ENCODE data around the gene ABHD14A. TPM values are rescaled to one million over a fixed set of nuclear protein-coding genes. Genes with fewer than 3 reads are reported as not detected.

Gene ABHD14A
- total and polyA plus RNA-seq, 5 donors from 2014 or later: 12.7 to 137 (median 93.2) TPM

GRCh38 chr3:51943451-51944391, 31.1 kb upstream of the ABHD14A start:
- H3K9me3 Mint-ChIP-seq: no peaks in the 10 kb centered on the region
- H3K4me1 Mint-ChIP-seq: peaks cover 0 to 43% (median 26%) of the 10 kb centered on the region in 4 donors
- Histone ChIP-seq H3K36me3 (ENCODE audit: control insufficient read depth, insufficient read depth, low read length) (no peaks in the 10 kb centered on the region), H3K4me3 (ENCODE audit: low read depth, low read length) (no peak overlapping the region), H3K27me3 (ENCODE audit: control insufficient read depth, insufficient read depth, low read length) (no peaks in the 10 kb centered on the region), H3K9me3 (ENCODE audit: control insufficient read depth in 2 of 2, low read length in 2 of 2) (no peaks in the 10 kb centered on the region), H3K4me1 (ENCODE audit: control insufficient read depth, insufficient read depth, low read length, poor library complexity, severe bottlenecking) (peaks cover 30% of the 10 kb centered on the region), H3K27ac (ENCODE audit: insufficient read depth, low read length, poor library complexity, severe bottlenecking) (peak overlapping the region; percentile 74)
- DNase-seq (no peak), ATAC-seq (ENCODE audit: low read depth in 2 of 2) (no peak)
- peaks cover 7% of the 10 kb centered on the region for H3K36me3 Mint-ChIP-seq
- peaks cover 4% of the 10 kb centered on the region for H3K27me3 Mint-ChIP-seq
- peak overlapping the region in 2 of 4 donors; percentile 61 to 95 for H3K4me3 Mint-ChIP-seq
- peak overlapping the region in 1 of 3 donors; percentile 94 for H3K27ac Mint-ChIP-seq

- no peak for ATAC-seq (ENCODE audit: low read depth in 2 of 2)
- H3K27ac Mint-ChIP-seq: peak overlapping the region in 1 of 3 donors; percentile 81
Observed at GRCh38 chr3:51944451-51945021, 30.3 kb upstream of the ABHD14A start.

GRCh38 chr3:51945031-51945840, 29.6 kb upstream of the ABHD14A start:
- no peak for ATAC-seq (ENCODE audit: low read depth in 2 of 2)
- peaks cover 27% of the 10 kb centered on the region for H3K4me1 ChIP-seq (ENCODE audit: control insufficient read depth, insufficient read depth, low read length, poor library complexity, severe bottlenecking)
- DNase-seq: no peak
- no peaks in the 10 kb centered on the region for H3K36me3 ChIP-seq (ENCODE audit: control insufficient read depth, insufficient read depth, low read length)
- Mint-ChIP-seq H3K27ac (no peak overlapping the region), H3K4me3 (peak overlapping the region in 1 of 4 donors; percentile 66), H3K36me3 (peaks cover 7% of the 10 kb centered on the region), H3K9me3 (no peaks in the 10 kb centered on the region), H3K4me1 (peaks cover 0 to 30% (median 18%) of the 10 kb centered on the region in 4 donors), H3K27me3 (peaks cover 4% of the 10 kb centered on the region)
- no peak overlapping the region for H3K4me3 ChIP-seq (ENCODE audit: low read depth, low read length)
- H3K27ac ChIP-seq (ENCODE audit: insufficient read depth, low read length, poor library complexity, severe bottlenecking): no peak overlapping the region
- H3K27me3 ChIP-seq (ENCODE audit: control insufficient read depth, insufficient read depth, low read length): no peaks in the 10 kb centered on the region
- H3K9me3 ChIP-seq (ENCODE audit: control insufficient read depth in 2 of 2, low read length in 2 of 2): no peaks in the 10 kb centered on the region

More at GRCh38 chr3:51944451-51945021, 30.3 kb upstream of the ABHD14A start:
- Histone ChIP-seq H3K27me3 (ENCODE audit: control insufficient read depth, insufficient read depth, low read length) (no peaks in the 10 kb centered on the region), H3K36me3 (ENCODE audit: control insufficient read depth, insufficient read depth, low read length) (no peaks in the 10 kb centered on the region), H3K9me3 (ENCODE audit: control insufficient read depth in 2 of 2, low read length in 2 of 2) (no peaks in the 10 kb centered on the region), H3K4me3 (ENCODE audit: low read depth, low read length) (no peak overlapping the region), H3K4me1 (ENCODE audit: control insufficient read depth, insufficient read depth, low read length, poor library complexity, severe bottlenecking) (peaks cover 30% of the 10 kb centered on the region), H3K27ac (ENCODE audit: insufficient read depth, low read length, poor library complexity, severe bottlenecking) (no peak overlapping the region)
- Mint-ChIP-seq H3K4me3 (peak overlapping the region in 1 of 4 donors; percentile 48), H3K4me1 (peaks cover 0 to 37% (median 21%) of the 10 kb centered on the region in 4 donors), H3K9me3 (no peaks in the 10 kb centered on the region), H3K36me3 (peaks cover 7% of the 10 kb centered on the region), H3K27me3 (peaks cover 4% of the 10 kb centered on the region)
- DNase-seq: no peak

GRCh38 chr3:51945926-51946705, 28.7 kb upstream of the ABHD14A start:
- peaks cover 18% of the 10 kb centered on the region for H3K4me1 ChIP-seq (ENCODE audit: control insufficient read depth, insufficient read depth, low read length, poor library complexity, severe bottlenecking)
- H3K27me3 ChIP-seq (ENCODE audit: control insufficient read depth, insufficient read depth, low read length): no peaks in the 10 kb centered on the region
- H3K4me1 Mint-ChIP-seq: peaks cover 0 to 23% (median 10%) of the 10 kb centered on the region in 4 donors

GRCh38 chr3:51946796-51947195, 28.1 kb upstream of the ABHD14A start:
- no peaks in the 10 kb centered on the region for H3K27me3 ChIP-seq (ENCODE audit: control insufficient read depth, insufficient read depth, low read length)
- H3K9me3 ChIP-seq (ENCODE audit: control insufficient read depth in 2 of 2, low read length in 2 of 2): no peaks in the 10 kb centered on the region
- peaks cover 7% of the 10 kb centered on the region for H3K36me3 Mint-ChIP-seq
- peaks cover 4% of the 10 kb centered on the region for H3K27me3 Mint-ChIP-seq
- no peak overlapping the region for H3K4me3 Mint-ChIP-seq
- no peak overlapping the region for H3K27ac ChIP-seq (ENCODE audit: insufficient read depth, low read length, poor library complexity, severe bottlenecking)
- H3K4me1 ChIP-seq (ENCODE audit: control insufficient read depth, insufficient read depth, low read length, poor library complexity, severe bottlenecking): peaks cover 13% of the 10 kb centered on the region
- no peaks in the 10 kb centered on the region for H3K36me3 ChIP-seq (ENCODE audit: control insufficient read depth, insufficient read depth, low read length)
- ATAC-seq (ENCODE audit: low read depth in 2 of 2): no peak
- no peak for DNase-seq
- H3K9me3 Mint-ChIP-seq: no peaks in the 10 kb centered on the region
- peaks cover 0 to 16% (median 8%) of the 10 kb centered on the region in 4 donors for H3K4me1 Mint-ChIP-seq
- no peak overlapping the region for H3K4me3 ChIP-seq (ENCODE audit: low read depth, low read length)
- peak overlapping the region in 1 of 3 donors; percentile 75 for H3K27ac Mint-ChIP-seq

More at GRCh38 chr3:51945926-51946705, 28.7 kb upstream of the ABHD14A start:
- DNase-seq: no peak
- ATAC-seq (ENCODE audit: low read depth in 2 of 2): no peak
- Histone ChIP-seq H3K9me3 (ENCODE audit: control insufficient read depth in 2 of 2, low read length in 2 of 2) (no peaks in the 10 kb centered on the region), H3K27ac (ENCODE audit: insufficient read depth, low read length, poor library complexity, severe bottlenecking) (no peak overlapping the region), H3K4me3 (ENCODE audit: low read depth, low read length) (no peak overlapping the region), H3K36me3 (ENCODE audit: control insufficient read depth, insufficient read depth, low read length) (no peaks in the 10 kb centered on the region)
- H3K36me3 Mint-ChIP-seq: peaks cover 7% of the 10 kb centered on the region
- peaks cover 4% of the 10 kb centered on the region for H3K27me3 Mint-ChIP-seq
- no peaks in the 10 kb centered on the region for H3K9me3 Mint-ChIP-seq
- peak overlapping the region in 1 of 4 donors; percentile 66 for H3K4me3 Mint-ChIP-seq
- H3K27ac Mint-ChIP-seq: peak overlapping the region in 1 of 3 donors; percentile 75

GRCh38 chr3:51947215-51947900, 27.5 kb upstream of the ABHD14A start:
- H3K27ac Mint-ChIP-seq: no peak overlapping the region

More at GRCh38 chr3:51947215-51947900, 27.5 kb upstream of the ABHD14A start:
- H3K36me3 ChIP-seq (ENCODE audit: control insufficient read depth, insufficient read depth, low read length): no peaks in the 10 kb centered on the region
- no peaks in the 10 kb centered on the region for H3K9me3 Mint-ChIP-seq
- no peaks in the 10 kb centered on the region for H3K9me3 ChIP-seq (ENCODE audit: control insufficient read depth in 2 of 2, low read length in 2 of 2)
- H3K27me3 Mint-ChIP-seq: peaks cover 4% of the 10 kb centered on the region
- H3K4me1 ChIP-seq (ENCODE audit: control insufficient read depth, insufficient read depth, low read length, poor library complexity, severe bottlenecking): peaks cover 11% of the 10 kb centered on the region
- no peak overlapping the region for H3K27ac ChIP-seq (ENCODE audit: insufficient read depth, low read length, poor library complexity, severe bottlenecking)
- DNase-seq: no peak
- H3K27me3 ChIP-seq (ENCODE audit: control insufficient read depth, insufficient read depth, low read length): no peaks in the 10 kb centered on the region
- no peak overlapping the region for H3K4me3 ChIP-seq (ENCODE audit: low read depth, low read length)
- no peak for ATAC-seq (ENCODE audit: low read depth in 2 of 2)
- peaks cover 7% of the 10 kb centered on the region for H3K36me3 Mint-ChIP-seq
- no peak overlapping the region for H3K4me3 Mint-ChIP-seq
- H3K4me1 Mint-ChIP-seq: peaks cover 0 to 11% (median 5%) of the 10 kb centered on the region in 4 donors
